NK-92 (cell line): ENCODE measurements around the gene KIRREL3.

Source experiments
- DNase-seq: peaks from one replicate; lab custom pipeline; 2025; ENCODE audit not compliant: unreplicated experiment; lab: John Stamatoyannopoulos, UW

Gene KIRREL3

DNA sequence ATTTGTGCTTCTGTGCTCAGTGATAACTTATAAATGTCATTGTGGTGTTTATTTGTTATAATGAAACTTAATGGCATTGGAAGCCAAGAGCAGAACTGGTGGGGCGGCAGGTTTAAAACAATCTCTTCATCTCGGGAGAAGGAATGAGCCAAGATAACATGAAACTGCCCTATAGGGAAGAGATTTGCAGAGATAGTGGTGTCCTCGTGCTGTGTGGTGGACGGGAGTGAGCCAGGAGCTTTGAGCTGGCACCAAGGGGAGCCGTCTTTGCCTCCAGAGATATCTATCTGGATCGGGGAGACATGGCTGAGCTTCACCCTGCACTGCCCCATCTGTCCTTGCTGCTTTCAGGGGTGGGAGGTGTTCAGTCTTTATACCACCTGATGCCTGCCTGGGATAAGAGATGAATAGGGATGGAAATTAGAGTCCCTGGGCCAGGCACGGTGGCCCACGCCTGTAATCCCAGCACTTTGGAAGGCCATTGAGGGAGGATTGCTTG, 455.5 kb downstream of the KIRREL3 start:
- no peak for DNase-seq

DNA sequence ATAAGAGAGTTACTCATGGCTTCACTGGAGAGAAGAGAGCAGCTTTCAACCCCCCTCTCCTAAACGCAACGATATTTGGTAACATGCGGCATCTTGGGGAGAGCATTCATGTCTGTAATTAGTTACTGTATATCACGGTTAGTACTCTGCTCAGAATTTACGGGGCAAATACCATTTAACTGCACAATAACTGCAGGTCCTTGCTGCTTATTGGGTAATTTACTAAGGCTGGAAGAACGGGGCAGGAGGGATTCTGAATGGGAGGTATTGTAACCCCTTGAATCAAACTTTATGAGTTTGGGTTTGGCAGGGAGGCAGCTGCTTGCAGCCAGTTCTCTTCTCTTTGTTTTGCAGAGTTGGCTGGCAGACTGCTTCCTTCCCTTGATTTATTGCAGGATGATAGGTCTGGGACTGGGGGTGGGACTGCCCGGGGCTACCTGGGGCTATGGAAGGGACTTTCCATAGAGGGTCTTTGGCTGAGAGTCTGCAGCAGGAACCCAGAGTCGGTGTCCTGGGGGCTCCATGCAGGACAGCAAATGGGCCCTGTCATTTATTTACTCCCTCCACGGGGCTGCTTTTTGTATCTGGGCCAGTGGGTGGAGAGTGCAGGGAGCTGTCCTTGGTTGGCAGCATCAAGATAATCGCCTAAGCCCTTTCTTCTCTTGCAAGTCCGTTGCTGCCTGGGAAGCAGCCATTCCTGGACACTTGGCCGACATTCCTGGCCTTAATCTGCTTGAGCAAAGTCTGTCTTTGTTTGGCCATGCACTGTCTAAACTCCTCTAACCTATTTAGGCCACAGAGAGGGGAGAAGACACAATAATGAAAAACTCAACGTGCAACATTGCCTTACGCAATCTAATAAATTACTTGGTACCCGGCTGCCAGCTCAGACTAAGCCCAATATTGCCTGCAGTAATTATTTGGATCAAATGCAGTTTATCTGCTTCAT, 456.2 kb downstream of the KIRREL3 start:
- DNase-seq: no peak

DNA sequence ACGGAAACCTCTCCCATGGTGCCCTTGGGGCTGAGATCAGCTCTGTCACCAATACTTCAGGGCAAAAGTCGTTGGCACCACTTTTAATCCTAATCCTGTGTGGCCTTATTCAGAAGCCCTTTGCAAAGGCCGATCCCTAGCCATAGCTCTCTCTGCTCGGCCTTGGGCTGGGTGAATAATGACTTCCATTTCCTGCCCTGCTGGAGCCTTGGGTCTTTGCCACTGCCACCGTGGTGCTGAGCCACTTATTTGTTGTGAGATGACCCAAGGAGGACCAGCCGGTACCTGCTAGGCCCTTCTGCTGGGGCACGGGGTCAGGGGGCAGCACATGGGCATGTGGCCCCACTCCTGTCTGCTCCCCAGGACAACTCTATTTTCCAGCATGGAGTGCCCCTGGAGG, 456.9 kb downstream of the KIRREL3 start:
- DNase-seq: no peak

DNA sequence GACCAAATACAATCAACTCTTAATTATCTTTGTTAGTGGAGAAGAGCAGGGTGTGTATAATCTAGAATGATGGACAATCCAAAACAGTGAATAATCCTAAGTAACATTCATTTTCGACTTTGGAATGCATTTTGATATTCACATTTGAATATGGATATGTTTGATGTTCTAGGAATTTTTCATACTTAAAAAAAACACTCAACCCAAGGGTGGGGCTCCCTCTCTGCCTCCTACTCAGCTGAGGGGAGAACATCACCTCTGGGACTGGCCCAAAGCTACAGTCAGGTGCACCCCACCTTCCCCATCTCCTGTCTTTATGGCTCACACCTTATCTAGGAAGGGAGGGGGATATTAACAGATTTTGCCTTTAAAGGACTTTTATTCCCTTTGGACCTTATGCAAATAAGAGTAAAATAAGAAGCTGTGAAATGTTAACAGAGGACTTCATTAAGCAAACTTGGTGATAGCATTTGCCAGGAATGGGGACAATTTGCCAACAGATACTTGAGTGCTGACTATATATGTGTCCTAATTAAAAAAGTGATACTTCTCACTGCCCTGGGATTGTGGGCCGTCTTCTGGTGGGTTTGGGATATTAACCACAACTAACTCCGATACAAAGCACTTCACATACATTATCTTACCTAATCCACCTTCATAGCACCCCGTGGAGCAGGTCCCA, 458.1 kb downstream of the KIRREL3 start:
- DNase-seq: no peak

DNA sequence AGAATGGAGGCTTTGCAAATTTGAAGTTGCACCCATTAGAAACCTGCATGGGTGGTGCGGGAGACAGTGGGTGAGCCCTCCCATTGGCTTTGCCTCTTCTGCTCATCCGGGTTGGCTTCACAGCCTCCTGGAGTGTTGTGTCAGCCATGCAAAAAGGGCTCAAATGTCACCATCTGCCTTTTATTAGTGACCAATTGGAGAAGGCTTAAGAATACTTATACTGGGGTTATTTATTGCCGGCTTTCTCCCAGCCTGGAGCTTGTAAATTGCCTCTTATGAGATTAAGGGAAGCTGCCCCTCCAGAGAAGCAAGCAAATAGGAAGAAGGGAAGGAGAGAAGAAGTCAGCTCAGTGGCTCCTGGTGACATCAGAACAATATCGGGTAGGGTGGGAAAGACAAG, 462.5 kb downstream of the KIRREL3 start:
- no peak for DNase-seq

DNA sequence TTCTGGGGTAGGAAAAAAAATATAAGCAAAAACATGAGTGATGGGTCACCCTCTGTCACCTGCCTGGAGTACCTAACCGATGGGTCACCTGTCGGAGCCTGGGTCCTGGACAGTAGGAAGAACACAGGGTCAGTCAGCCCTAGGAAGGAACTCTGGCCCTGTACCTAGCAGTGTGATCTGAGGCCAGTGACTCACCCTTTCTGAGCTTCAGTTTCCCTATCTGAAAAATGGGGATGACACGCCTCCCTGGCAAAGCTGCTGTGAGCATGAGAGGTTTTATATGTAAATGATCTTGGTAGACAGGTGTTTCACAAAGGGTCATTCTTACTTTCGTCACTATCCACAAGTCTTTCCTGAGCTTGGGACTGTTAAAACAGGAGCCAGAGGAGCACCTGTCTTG, 463.1 kb downstream of the KIRREL3 start:
- no peak for DNase-seq

DNA sequence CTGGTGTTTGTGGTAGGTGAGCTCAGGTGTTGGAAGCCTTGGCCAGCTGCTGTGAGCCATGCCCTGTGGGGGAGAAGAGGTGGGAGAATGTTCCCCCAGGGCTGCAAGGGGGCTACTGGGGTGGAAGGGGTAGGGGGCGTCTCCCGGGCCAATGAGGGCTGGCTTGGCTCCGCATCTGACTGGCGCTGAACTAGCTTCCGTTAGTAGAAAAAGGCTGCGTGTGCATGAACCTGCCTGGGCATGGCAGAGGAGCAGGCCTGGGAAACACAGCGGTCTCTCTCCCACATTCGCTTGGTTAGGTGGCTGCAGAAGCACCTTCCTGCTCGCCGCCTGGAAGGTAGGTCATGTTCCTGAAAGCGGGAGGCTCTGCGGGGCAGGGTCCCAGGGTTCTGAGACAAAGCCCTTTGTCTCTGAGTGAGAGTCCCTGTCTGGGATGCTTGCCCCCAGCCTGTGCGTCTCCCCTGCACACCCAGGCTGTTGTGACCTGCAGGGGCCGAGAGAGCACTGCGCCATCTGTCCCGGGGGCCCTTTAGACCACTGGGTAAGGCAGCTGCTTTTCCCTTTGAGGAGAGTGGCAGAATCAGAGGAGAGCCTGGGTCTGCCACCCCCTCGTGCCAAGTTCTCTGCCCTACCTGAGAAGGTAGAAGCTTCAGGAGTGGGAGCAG, 466.3 kb downstream of the KIRREL3 start:
- no peak for DNase-seq

DNA sequence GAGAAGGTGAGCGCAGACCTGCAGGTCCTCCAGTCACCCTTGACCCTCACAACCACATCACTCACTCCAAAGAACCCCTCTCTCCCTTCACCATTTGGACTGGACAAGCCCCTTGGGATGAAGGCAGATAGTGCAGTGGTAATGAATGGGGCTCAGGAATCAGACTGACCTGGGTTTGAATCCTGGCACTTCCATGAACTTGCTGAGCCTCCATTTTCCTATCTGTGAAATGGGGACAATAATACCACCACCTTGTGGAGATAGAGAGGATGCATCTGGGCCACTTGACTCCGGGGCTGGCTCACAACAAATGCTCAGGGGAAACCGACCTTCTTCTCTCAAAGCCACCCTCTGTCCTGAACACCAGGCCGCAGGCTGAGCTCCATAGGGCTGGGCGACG, 467.0 kb downstream of the KIRREL3 start:
- no peak for DNase-seq

DNA sequence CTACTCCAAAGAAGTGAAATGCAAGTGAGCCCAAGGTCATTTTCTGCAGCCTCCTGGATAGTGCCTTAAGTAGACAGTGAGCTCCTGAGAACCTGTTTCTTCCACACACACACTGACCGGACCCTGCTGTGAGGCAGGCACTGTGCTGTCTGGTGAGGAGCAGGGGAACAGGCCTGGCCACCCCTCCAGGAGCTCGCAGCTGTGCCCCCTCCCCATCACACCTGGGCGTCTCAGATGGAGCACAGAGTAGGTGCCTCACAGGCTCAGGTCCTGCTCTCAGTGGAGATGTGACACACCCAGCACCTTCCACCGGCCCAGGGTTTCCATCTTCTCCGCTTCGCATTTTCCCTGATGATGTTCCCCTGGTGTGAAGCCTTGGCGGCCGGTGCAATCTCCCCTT, 470.2 kb downstream of the KIRREL3 start:
- DNase-seq: no peak

DNA sequence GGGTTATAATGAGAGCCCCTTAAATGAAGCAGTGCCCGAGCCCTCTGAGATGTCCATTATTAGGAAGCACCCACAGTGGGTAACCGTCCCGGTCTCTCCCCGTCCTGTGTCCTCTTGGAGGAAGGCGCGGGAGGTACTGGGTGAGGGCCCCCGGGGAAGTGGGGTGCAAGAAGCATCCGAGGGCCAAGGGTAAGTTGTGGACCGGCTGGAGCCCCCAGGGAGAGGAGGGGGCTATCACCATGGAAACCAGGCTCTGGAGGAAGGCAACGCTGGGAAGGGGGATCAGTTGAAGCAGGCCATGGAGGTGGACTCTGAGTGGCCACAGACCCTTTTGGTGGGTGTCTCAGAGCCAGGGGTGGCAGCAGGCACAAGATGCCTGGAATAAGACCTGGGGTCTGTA, 471.5 kb downstream of the KIRREL3 start:
- DNase-seq: no peak

DNA sequence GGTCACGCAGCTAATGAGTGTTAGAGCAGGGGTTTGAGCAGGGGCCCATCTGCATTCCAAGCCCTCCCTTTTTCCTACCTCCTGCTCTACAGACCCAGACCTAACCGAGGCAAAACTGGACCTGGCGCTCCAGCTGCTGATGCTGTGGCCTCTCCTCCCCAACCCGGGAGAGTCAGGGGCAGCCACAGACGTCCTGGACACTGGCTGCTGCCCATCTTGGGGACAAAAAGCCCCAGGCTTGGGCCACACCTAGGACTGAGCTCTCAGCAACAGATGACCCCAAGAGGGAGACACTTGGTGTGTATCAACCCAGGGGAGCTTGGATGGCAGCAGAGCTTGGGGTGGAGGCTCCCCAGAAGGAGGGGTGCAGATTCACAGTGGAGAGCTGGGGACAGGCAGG, 472.5 kb downstream of the KIRREL3 start:
- no peak for DNase-seq

DNA sequence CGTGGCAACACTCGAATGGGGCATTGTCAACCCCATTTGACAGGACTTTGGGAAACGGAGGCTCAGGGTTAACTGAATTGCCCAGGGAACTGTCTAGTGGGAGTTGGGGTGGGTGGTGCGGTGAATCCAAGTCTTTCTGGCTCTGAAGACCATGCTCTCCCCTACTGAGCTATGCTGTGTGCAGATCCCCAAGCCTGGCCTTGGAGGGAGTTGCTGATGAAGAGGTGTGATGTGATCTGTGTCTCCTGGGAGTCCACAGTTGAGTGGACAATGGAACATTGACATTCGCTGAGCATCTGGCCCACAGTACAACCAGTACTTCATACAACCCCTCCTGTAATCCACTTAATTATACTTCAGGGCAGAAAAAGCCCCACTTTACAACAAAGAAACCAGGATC, 472.9 kb downstream of the KIRREL3 start:
- no peak for DNase-seq

DNA sequence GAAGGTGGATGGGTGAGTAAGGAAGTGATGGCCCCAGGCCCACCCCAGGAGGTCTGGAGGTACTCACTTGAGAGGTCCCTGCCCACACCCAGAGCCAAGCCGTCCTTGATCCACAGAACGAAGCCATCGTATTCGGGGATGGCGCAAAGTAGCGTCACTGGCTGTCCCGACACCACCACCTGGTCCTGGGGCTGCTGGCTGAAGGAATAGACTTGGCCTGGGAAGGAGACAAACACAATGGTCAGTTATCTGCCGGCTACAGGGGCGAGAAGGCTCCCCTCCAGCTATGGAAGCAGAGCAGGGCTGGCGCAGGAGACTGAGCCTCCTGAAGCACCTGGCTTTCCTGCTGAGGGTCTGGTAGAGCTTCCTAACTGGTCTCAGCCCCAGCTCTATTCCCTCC, 474.1 kb downstream of the KIRREL3 start:
- DNase-seq: no peak

DNA sequence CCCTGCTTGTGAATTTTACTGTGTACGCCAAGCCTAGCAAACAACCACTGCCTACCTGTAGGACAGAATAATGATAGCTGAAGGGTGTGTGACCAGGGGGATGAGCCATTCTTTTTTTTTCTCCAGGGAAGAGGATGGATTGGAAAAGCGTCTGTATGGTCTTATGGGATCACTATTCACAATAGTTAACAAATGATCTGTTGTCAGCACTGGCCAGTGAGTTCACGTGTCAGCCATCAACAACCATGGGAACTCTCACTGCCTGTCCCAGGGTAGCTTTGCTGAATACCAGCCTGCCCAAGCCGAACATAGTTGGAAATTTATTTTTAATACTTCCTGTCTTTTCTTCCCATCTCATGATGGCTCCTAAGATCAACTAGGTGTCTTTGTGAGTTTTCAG, 474.9 kb downstream of the KIRREL3 start:
- DNase-seq: no peak

DNA sequence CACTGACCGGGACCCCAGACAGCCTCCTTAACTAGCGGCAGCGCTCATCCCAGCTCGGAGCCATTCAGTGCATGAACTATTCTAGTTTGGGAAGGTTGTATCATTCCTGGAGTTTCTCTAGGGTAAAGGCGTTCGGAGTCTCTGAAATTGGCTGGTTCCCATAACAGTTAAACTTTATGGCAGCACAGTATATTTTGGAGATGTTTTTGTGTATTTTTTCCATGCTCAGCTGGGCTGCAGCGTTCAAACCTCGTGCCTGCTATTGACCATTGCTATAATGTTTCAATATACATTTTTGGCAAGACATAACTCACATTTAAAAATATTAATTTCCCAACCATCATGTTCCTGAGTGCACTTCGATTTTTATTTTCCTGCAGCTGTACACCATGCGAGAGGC, 475.4 kb downstream of the KIRREL3 start:
- DNase-seq: no peak

DNA sequence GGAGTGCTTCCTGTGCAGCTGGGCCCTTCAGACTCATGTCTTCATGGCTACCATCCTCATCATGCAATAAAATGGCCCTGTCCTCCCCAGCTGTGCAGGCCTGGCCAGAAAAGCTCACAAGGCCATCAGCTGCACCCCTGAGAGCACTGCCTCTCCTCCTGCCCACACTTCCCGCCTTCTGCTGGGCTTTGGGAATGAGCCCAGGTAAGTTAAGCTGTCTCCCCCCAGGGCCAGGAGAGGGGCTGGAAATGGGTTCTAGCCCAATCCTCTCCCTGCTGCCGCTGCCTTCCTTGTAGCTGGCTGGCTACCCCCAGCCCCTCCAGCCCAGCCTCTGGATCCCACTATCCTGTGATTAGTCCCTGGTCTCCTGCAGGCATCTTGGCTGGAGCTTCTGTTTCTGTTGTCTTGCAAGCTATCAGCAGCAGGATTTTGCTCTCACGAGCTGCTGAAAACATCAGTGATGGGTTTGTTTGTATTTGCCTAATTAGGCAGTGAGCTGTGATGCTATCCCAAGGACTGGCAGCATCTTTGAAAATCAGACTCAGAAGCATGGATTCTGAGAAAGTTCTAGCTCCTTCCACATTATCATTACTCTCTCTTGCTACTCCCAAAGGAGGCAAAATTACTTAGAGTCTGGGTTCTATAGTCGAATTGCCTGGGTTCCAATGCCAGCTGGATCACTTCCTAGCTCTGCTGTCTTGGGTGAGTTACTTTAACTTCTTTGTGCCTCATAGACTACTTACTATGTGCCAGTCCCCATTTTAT, 476.9 kb downstream of the KIRREL3 start:
- no peak for DNase-seq

DNA sequence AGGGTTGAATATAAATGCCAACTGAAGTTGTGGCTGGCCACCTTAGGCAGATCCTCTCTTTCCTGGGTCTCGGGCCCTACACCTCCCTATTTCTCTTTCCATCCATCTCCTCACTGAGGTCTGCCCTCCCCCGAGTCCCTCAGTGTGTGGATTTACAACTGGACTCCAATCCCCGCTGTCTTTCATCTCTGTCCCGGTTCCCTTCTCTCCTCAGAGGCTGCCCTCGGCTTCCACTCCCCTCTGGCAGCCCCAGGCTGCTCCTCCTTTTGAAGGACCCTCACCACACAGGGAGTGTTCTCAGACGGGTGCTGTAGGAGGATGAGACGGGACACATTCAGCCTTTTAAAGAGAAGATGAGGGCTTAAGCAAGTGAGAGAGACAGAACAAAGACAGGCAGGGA, 478.0 kb downstream of the KIRREL3 start:
- no peak for DNase-seq

DNA sequence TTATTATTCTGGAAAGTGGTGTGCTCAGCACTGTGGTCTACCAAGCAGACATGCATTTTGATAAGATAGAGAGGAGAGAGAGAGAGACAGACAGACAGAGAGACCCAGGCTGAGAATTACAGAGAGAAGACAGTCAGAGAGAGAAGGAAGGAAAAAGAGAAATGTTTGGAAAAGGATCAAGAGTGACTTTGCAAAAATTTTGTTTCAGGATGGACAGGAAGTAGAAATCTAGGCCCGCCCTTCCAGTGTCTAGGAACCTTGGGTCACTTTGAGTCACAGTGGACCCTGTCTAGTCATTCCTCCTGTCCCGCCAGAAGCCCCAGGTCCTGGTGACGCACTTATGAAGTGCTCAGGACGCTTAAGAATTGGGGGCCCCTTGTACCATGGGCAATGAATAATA, 478.4 kb downstream of the KIRREL3 start:
- DNase-seq: no peak

DNA sequence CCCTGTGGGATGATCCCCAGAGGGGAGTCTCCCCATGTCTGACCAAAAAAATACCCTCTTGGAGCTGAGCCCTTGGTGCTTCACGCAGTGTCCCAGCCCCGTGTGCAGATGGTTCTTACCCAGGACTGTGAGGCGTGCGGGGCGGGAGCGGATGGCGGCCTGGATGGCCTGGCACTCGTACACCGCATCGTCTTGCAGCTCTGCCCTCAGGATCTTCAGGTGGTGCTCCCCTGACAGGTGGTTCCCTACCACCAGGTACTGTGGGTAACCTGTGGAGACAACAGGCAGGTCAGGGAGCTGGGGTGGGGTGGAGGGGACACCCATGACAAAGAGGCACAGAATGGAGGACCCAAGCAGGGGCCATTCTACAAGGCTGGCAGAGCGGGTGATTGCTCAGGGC, 479.4 kb downstream of the KIRREL3 start:
- no peak for DNase-seq

DNA sequence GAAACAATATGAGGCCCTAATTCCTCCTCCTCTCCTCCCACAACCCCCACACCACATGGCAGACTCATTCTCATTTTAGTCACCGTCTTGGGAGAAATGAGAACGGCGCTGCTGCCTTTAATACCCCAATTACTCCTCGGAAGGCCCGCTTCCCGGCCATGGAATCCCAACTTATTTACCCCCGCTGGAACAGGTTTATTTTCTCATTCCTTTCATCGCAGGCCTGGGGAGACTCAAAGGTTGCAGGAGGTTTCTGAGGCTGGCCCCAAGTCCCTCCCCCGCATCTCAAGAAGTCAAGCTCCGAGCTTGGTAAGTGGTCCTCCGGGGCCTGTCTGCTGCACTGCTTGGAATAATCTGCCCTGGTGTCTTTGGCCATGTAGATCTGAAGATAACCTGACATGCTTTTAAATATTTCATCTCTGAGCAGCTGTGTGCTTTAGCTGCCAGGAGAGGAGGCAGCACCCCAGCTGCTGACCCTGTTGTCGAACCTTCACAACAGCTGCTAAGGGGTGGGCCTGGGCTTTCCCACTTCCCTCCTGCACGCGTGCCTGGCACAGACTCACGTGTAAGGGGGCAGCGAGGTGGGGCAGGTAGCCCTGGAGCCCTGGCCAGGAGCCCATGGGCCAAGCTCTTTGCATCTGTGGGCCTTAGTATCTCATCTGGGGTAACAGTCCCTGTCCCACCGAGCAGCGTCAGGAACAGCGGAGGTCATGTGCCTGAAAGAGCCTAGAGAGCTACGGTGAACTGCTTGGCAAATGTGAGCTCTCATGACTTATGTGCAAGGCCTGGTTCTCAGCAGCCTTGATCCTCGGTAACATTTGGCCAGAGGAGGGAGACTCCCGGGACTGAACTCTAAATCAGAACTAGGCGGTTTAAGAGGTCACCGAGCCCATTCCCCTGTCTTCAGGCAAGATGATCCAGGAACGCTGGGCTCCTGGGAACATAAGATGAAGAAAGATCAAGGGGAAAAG, 480.5 kb downstream of the KIRREL3 start:
- DNase-seq: no peak
